GM18517 (cell line): ENCODE data around the gene FAM210B.
"Not testable (repeated sequence)": the region's sequence is repeated elsewhere in the genome, so short reads cannot be mapped to it uniquely, and the experiment has no call there.

Experiments
- ATAC-seq: cut with Tn5 transposase; IDR thresholded peaks from one replicate; pipeline ENCODE4 v1.9.1; 2021; ENCODE audit warnings: mild to moderate bottlenecking, moderate library complexity; ENCODE audit not compliant: unreplicated experiment

FAM210B gene, protein sequence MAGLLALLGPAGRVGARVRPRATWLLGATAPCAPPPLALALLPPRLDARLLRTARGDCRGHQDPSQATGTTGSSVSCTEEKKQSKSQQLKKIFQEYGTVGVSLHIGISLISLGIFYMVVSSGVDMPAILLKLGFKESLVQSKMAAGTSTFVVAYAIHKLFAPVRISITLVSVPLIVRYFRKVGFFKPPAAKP

DNA sequence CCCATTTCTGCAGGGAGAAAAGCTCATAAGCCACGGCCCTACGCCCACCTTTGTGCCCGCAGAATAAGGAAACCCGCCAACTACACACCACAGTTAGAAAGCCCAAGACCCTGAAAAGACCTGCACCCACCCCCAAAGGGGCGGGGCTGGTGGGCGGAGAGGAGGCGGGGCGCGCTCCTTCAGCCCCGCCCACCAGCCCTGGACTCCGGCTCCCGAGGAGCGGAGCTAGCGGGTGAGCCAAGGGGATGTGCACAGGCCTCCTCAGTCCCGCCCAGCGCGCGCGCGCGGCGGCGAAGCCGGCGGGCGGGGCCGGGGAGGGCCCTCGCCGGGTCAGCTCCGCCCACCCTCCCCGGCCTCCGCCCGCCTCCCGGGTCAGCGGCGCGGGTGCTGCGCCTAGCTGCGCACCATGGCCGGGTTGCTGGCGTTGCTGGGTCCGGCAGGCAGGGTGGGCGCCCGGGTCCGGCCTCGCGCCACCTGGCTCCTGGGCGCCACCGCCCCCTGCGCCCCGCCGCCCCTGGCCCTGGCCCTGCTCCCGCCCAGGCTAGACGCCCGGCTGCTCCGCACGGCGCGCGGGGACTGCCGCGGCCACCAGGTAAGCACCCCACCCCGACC, at the start of gene FAM210B:
FAM210B (plus strand) TSS at position 375 of the 612 bp plus-strand sequence; CDS start at position 407, 32 bp downstream.
- ATAC-seq, result peak; percentile 75

DNA sequence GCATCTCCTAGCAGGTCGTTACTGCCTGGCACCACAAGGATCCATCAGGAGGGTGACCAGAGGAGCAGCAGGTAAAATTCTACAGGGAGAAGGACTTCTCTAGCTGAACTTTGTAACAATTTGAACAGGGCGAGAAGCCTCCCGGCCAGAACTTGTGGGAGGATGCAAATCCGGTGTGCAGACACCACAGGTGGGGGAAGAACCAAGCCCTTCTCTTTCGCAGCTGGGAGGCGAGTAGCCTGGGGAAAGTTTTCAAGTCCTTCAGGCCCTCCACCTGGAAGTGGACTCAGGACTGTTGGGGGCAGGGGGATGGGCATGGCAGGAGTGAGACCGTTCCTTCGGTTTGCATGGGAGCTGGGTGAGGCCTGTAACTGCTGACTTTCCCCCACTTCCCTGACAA, 42.7 kb upstream of the FAM210B start:
- no peak for ATAC-seq

DNA sequence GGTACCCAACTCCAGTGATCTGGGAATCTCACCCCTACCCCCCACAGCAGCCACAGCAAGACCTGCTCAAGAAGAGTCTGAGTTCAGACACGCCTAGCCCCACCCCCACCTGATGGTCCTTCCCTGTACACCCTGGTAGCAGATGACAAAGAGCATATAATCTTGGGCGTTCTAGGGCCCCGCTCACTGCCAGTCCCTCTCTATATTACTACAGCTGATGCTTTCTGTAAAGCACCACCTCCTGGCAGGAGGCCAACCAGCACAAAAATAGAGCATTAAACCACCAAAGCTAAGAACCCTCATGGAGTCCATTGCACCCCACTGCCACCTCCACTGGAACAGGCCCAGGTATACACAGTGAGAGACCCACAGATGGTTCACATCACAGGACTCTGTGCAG, 42.3 kb upstream of the FAM210B start:
- no peak for ATAC-seq

DNA sequence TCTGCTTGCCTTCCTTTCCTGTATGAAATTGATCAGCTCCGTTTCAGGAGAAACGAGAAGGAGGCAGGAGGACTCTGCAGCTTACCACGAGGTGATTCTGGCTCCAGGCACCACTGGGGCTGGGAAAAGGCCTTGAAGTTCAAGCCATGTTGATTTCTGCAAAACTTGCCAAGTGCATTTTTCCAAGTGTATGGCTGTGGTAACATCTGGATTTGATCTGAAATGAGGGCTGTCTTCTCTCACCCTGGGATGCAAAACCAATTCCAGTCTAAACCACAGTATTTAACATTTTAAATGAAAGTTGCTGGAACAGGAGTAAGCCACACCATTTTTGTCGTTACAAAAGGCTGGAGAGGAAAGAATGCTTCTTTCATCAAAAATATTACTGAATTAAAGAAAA, 36.1 kb upstream of the FAM210B start:
- ATAC-seq, result no peak

DNA sequence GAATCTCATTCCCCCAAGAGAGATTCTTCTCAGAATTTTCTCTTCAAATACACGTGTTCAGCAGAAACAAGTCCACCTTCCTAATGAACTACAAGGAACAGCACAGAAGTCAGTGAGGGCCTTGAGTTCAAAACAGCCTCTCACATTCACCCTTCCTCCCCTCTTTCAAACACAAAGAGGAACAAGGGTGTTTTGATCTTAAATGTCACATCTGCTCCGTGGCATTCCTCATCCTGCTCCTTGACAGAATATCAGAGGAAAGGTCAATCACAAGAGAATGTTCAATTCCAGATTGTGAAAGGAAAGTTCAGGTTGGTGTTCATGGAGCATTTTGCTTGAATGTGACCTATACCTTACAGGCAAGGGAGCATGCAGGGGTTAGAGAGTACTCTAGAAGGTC, 35.6 kb upstream of the FAM210B start:
- no peak for ATAC-seq

DNA sequence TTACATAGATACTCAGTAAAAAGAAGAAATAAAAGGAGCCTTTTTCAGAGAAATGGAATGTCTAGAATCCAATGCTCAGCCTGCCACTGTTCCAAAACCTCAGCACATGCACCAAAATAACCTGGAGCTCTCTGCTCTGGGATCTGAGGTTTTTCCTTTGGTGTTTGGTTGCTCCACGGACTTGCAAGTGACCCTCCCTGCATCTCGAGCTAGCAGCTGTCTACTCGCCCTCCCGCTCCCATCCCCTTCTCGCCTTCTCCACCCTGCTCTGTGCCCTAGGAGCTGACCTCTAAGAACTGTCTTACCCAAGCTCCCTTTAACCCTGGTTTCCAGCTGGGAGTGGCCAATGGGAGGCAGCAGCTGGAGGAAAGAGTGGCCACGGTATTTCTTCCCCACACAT, 35.1 kb upstream of the FAM210B start:
- no peak for ATAC-seq

DNA sequence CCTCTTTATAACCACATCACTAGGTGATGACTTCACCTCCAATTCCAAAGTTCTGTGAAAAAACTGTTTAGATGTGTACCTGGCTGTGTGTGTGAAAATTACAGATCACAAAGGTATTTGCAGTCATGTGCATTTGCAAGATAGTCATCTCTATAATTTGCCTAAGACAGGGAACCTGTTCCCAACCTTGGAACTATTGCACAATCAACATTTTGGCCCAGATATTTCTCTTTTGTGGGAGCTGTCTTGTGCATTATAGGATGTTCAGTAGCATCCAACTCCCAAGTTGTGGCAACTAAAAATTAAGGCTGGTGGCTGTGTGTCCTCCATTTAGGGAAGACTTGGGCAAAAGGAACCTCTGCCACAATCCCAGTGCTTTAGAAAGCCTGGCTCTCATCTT, 34.0 kb upstream of the FAM210B start:
- ATAC-seq, result no peak

DNA sequence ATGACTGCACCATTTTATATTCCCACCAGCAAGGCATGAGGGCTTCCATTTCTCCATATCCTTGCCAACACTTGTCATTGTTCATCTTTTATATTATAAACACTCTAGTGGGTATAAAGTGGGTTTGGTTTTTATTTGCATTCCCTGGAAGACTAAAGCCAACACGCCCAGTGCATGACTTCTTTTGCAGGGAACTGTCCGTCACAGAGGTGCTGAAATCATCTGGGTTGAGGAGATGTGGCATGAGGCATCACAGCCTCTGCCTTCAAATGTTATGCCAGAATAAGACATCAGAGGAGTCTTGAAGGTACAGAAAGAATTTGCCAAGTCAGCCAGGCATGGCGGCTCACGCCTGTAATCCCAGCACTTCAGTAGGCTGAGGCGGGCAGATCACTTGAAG, 29.9 kb upstream of the FAM210B start:
- ATAC-seq, result no peak

DNA sequence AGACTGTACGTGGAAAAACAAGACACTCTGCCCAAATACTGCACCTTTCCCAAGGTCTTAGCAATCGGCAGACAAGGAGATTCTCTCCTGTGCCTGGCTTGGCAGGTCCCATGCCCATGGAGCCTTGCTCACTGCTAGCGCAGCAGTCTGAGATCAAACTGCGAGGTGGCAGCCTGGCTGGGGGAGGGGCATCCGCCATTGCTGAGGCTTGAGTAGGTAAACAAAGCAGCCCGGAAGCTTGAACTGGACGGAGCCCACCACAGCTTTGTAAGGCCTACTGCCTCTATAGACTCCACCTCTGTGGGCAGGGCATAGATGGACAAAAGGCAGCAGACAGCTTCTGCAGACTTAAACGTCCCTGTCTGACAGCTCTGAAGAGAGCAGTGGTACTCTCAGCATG, 22.1 kb upstream of the FAM210B start:
- not testable (repeated sequence) for ATAC-seq

DNA sequence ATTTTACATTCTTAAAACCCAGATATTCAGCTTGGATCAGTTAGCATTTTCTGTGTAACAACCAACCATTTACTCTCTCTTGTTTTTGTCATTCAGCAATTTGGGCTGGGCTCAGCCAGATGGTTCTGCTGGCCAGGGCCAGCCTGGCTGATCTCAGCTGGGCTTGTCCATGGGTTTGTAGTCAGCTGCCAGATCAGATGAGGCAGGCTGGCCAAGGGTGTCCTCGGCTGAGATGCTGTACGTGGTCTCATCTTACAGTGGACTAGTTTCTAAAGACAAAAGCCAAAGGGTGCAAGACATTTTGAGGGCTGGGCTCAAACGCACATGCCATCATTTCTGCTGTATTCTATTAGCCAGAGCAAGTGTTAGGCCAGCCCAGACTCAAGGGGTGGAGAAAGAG, 16.0 kb upstream of the FAM210B start:
- ATAC-seq, result no peak

DNA sequence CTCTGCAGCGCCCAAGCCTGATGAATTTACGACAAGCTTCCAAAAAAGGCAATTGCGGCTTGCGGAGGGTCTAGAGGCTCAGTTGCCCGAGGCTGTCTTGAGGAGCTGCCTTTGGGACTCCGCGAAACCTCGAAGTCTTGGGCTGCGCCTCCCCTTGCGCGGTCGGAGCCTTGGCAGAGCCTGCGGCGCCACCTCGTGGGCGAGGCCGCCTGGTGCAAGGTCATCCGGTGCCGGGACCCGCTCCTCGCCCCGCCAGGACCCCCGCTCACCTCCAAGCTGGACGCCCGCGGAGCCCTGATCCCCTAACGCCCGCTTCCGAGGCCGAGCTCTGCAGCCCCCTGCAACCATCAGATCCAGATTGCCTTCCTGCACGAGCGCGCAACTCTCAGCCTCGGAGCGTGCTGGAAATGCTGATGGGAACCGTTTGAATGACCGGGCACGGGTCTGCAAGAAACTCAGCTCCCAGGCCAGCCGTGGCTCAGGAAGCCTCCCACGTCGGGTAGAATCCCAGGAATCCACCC, 14.9 kb upstream of the FAM210B start:
- ATAC-seq, result no peak

DNA sequence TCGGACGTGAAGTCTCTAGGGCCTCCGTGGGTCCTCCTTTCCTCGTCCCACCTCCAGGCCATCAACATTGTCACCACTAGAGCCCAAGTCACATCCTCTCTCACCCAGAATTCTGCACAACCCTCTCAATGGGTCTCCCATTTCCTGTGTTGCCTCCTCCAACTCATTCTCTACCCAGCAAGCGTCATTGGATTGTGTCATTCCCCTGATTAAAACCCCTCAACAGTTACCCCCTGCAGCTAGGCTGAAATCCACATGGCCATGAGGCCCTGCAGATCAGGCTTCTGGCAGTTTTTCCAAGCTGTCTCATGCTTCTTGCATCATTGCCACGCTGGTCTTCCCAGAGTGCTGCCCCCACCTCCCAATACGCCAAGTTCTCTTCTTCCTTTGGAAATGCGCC, 12.9 kb upstream of the FAM210B start:
- ATAC-seq, result no peak

DNA sequence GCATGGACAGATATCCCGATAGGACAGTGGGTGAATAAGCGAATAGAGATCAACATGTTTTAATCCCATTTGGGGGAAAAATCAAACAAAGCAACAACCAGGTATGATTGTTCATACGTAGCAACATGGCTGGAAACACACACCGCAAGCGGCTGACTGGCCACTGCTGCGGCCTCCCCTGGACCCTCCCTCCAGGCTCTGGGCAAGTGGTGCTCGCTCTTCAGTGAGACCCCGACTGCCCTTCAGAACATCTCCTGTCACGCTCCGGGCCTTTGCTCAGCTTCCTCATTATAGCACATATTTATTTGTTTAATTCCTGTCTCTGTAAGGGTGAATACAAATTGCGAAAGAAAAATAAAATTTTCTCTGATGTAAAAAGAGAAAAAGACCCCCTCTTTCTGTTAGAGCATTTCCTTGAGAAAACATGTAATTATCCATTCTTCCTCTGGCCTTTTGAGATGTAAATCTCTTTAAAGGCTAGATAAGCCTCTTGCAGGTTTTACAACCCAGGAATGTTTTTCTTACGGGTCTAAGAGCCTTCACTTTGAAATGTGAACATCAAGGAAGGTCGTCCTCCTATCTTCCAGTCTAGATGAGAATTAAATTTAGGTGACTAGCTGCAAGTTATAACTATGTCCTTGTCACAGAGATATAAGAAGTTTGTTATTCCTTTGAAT, 11.0 kb upstream of the FAM210B start:
- ATAC-seq, result no peak

DNA sequence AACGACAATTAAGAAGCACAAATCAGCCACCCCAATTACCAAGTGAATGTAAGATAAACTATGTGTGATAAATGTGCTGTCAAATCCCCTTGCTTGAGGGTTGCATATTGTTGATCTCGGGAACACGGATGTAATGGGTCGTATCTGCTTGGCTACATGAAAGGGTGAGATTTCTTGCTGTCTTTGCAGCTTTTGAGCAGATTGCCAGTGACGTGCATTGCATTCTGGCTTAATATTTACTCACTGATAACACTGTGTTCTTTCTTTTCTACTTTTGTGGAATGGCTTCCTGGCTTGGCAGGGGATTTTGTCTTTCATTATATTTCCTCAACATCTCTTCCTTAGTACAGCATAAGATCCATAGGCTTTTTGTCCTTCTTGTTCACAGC, 10.5 kb upstream of the FAM210B start:
- no peak for ATAC-seq

DNA sequence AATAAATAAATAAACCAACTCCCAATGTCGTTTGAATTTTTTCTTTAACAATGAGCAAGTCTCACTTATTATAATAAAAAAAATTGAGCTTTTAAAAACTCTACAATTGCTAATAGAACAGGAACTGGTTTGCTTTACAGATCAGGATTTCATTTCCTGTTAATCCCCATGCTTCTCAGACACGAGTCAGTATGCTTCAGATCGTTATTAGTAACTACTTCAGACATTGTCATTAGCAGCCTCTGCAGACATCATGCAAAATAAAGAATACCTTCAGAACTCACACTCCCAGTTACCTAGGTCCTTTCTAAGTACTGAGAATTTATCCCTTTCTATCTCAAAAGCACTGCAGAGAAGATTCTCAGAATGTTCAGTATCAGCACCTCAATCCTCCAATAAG, 10.0 kb upstream of the FAM210B start:
- no peak for ATAC-seq

DNA sequence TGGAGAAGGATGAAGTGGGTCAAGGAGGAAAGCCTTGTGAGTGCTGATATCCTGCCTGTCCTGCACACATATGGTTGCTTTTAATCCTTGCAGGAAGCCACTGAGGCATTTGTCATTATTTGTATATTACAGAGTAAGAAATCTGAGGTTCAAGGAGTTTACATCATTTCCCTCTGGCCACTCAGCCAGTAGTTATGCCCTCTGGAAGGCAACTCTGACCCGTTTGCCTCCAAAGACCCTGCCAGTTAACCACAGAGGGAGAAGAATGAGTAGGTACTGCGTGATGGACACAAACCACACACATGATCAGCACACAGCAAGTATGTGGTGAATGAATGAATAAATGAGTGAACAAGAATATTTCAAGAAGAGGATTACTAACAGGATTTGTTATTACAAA, 7.9 kb upstream of the FAM210B start:
- ATAC-seq, result no peak

DNA sequence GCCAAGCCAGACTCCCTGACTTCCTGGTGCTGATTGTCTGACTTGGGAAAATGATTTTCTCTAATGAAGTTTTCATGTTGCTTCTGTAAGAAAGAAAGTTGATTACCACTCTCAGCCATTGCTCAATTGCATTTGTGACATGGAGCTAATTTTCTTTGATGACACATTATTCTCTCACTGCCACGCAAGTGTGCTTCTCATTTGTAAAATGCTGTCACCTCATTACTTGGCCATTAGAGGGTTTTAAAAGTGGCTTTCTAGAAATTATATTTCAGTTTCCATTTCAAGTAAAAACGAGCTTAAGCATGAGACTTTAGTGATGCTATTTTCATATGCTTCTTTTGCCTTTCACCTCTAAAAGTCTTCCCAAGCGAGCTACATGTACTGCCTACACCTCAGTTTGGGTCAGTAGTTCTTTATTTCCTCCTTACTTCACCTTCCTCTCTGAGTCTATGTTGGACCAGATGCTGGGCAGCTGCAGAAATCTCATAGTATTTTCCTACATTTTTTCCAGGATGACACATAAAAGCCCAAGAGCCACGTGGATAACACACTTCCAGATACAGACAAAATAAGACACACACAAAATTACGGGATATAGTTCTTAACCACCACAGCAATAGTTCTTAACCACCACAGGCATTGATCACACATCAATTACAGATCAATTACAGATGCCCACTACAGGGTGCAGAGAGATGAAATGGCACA, 6.3 kb upstream of the FAM210B start:
- ATAC-seq, result no peak

DNA sequence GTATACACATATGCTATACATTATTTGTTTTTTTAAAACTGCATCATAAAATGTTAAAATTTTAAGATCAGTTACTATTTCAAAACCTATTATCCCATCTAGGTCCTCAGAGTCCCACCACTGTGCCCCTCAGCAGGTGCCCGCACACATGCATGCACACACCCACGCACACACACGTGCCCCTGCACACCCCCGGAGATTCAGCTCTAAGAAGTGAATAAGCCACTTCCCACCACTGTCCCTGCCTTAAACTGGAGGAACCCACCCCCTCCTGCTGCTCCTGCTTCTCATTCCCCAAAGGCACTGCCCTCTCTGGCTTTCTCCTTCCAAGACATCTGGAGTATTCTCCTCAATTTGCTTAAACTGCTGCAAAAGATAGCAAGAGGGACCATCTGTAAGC, 5.4 kb upstream of the FAM210B start:
- ATAC-seq, result no peak

DNA sequence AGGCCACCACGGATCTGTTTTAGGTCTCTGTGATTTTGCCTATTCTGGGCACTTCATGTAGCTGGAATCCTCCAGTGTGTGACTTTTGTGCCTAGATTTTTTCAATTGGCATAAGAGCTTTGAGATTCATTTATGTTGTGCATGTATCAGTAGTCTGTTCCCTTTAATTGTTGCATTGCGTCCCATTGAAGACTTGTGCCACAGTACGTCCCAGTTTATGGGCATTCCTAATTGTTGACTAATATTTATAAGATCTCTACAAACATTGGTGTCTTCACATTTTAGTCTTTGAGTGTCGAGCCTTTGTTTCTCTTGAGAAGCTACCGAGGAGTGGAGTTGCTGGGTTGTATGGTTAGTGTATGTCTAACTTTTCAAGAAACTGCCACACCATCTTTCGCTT, 704 bp upstream of the FAM210B start:
- no peak for ATAC-seq

DNA sequence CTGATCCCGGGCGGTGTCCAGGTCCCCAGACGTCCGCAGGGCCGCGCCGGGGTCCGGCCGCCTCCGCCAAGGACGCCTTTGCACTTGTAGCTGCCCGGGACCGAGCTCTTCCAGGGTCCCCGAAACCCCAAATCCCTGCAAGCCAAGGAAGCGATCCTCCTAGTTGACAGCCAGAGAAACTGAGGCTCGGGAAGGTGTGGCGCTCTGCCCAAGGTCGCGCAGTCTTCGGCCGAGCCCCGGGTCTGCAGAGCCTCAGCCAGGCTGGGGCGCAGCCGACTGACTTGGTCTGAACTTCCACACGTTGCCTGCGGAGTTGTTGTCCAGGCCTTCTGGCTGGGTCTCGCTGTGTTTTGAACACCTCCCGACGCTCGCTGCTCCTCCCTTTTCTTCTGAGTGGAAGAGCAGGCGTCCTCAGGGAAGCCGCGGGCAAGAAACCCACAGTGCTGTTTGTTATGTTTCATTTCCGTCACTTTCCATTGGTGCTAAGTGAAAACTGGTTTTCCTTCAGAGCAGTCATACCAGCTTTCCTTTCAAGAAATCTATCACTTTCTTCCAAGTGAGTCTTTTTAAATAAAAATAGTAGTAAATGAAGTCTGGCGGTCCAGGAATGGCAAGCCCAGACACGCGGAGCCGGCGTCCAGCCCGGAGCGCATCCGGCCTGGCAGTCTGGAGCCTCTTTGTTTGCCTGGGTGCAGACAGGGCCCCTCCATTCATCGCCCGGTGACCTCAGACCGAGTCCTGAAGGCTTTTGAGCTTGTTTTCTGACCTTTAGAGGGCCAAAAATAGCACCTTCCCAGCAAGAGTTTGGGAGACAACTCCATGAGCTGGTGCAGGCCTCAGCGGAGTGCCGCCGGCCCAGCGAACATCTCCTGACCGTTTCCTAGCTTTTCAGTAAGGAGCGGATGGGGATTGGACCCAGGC, 698 bp downstream of the FAM210B start:
- ATAC-seq, result peak; percentile 27
